HG02943 (cell line): ENCODE results near the gene RAG1.
A peak's percentile ranks its signal among the peaks of the same experiment; 100 is the strongest.

Experiments
- ATAC-seq: cut with Tn5 transposase; IDR thresholded peaks from one replicate; pipeline ENCODE4 v1.9.1; 2021; ENCODE audit warnings: mild to moderate bottlenecking, low read depth, moderate library complexity; ENCODE audit not compliant: unreplicated experiment

Gene RAG1

GRCh38 chr11:36588099-36588498 lies 20.3 kb downstream of the RAG1 start:
- no peak for ATAC-seq

- ATAC-seq, result no peak
Observed at GRCh38 chr11:36590513-36590912, 22.7 kb downstream of the RAG1 start.

- ATAC-seq, result no peak
Observed at GRCh38 chr11:36591433-36591832, 23.6 kb downstream of the RAG1 start.

GRCh38 chr11:36594316-36594989 lies 26.6 kb downstream of the RAG1 start, which contains the start of gene IFTAP:
Gene IFTAP, plus strand, starts transcription at chr11:36594502. Its CDS starts 15,602 bp downstream, at chr11:36610104.
- peak; percentile 77 for ATAC-seq

GRCh38 chr11:36596880-36597279 lies 29.1 kb downstream of the RAG1 start:
- ATAC-seq, result no peak

GRCh38 chr11:36598051-36598450 lies 30.2 kb downstream of the RAG1 start, which contains the start of gene RAG2:
Gene RAG2, minus strand, starts transcription at chr11:36598236. Its CDS starts 4,068 bp downstream, at chr11:36594168.
- no peak for ATAC-seq

GRCh38 chr11:36600180-36600579 lies 32.4 kb downstream of the RAG1 start:
- no peak for ATAC-seq

- no peak for ATAC-seq
Observed at GRCh38 chr11:36601155-36601554, 33.3 kb downstream of the RAG1 start.

- no peak for ATAC-seq
Observed at GRCh38 chr11:36602135-36602534, 34.3 kb downstream of the RAG1 start.

- no peak for ATAC-seq
Observed at GRCh38 chr11:36605221-36606216, 37.7 kb downstream of the RAG1 start.

- ATAC-seq, result no peak
Observed at GRCh38 chr11:36608491-36609199, 40.8 kb downstream of the RAG1 start.

GRCh38 chr11:36609383-36609782 lies 41.6 kb downstream of the RAG1 start:
- no peak for ATAC-seq

- no peak for ATAC-seq
Observed at GRCh38 chr11:36615826-36616225, 48.0 kb downstream of the RAG1 start.

GRCh38 chr11:36617543-36618362 lies 49.9 kb downstream of the RAG1 start:
- ATAC-seq, result no peak

- ATAC-seq, result no peak
Observed at GRCh38 chr11:36618363-36619047, 50.7 kb downstream of the RAG1 start.

- ATAC-seq, result no peak
Observed at GRCh38 chr11:36619502-36619901, 51.7 kb downstream of the RAG1 start.

- ATAC-seq, result no peak
Observed at GRCh38 chr11:36620246-36620645, 52.4 kb downstream of the RAG1 start.

- no peak for ATAC-seq
Observed at GRCh38 chr11:36622431-36623136, 54.8 kb downstream of the RAG1 start.

GRCh38 chr11:36623494-36623893 lies 55.7 kb downstream of the RAG1 start:
- no peak for ATAC-seq
